GM21515 (cell line): Measurements from ENCODE around the gene KAZN.

ENCODE experiments used
- ATAC-seq: cut with Tn5 transposase; IDR thresholded peaks from one replicate; pipeline ENCODE4 v1.9.1; 2021; ENCODE audit not compliant: unreplicated experiment

The KAZN gene

GRCh38 chr1:14924455-14925331, 326.2 kb downstream of the KAZN start:
- no peak for ATAC-seq

GRCh38 chr1:14925336-14926136, 327.1 kb downstream of the KAZN start:
- ATAC-seq: no peak

- ATAC-seq: no peak
Observed at GRCh38 chr1:14926229-14926628, 327.7 kb downstream of the KAZN start.

- no peak for ATAC-seq
Observed at GRCh38 chr1:14926818-14927575, 328.5 kb downstream of the KAZN start.

GRCh38 chr1:14928412-14928811, 329.9 kb downstream of the KAZN start:
- ATAC-seq: no peak

GRCh38 chr1:14928886-14929546, 330.5 kb downstream of the KAZN start:
- ATAC-seq: no peak

GRCh38 chr1:14929547-14930246, 331.2 kb downstream of the KAZN start:
- ATAC-seq: no peak

- ATAC-seq: no peak
Observed at GRCh38 chr1:14930247-14930965, 331.9 kb downstream of the KAZN start.

GRCh38 chr1:14932034-14932638, 333.7 kb downstream of the KAZN start:
- ATAC-seq: no peak

- ATAC-seq: no peak
Observed at GRCh38 chr1:14934867-14935266, 336.4 kb downstream of the KAZN start.

GRCh38 chr1:14936815-14937214, 338.3 kb downstream of the KAZN start:
- no peak for ATAC-seq

GRCh38 chr1:14937288-14937949, 338.9 kb downstream of the KAZN start:
- ATAC-seq: no peak

GRCh38 chr1:14939527-14940284, 341.2 kb downstream of the KAZN start:
- no peak for ATAC-seq

GRCh38 chr1:14940285-14940870, 341.9 kb downstream of the KAZN start:
- no peak for ATAC-seq

GRCh38 chr1:14941864-14942263, 343.4 kb downstream of the KAZN start:
- no peak for ATAC-seq

GRCh38 chr1:14944471-14944985, 346.0 kb downstream of the KAZN start:
- no peak for ATAC-seq
